Measurements from ENCODE around the gene ZNF343.

DNA sequence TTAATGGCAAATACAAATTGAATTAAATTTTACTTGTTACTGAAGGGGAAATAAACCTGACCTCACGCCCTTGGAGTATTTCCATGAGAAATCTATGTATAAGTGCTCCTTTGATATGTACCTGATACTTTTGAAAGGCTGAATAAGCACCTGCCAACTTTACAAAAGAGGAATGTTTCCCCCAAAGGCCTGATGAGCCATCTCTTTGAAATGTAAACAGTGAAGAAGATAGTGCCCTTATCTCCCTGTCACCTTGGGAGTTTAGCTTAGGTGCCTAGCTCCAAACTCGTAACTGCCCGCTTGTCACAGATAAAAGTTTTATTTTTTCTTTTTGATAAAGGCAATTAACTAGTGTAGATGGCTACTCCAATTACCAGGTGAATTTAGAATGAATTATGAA, 1.1 kb upstream of the ZNF343 start:
- TF ChIP-seq, protein P1, sequence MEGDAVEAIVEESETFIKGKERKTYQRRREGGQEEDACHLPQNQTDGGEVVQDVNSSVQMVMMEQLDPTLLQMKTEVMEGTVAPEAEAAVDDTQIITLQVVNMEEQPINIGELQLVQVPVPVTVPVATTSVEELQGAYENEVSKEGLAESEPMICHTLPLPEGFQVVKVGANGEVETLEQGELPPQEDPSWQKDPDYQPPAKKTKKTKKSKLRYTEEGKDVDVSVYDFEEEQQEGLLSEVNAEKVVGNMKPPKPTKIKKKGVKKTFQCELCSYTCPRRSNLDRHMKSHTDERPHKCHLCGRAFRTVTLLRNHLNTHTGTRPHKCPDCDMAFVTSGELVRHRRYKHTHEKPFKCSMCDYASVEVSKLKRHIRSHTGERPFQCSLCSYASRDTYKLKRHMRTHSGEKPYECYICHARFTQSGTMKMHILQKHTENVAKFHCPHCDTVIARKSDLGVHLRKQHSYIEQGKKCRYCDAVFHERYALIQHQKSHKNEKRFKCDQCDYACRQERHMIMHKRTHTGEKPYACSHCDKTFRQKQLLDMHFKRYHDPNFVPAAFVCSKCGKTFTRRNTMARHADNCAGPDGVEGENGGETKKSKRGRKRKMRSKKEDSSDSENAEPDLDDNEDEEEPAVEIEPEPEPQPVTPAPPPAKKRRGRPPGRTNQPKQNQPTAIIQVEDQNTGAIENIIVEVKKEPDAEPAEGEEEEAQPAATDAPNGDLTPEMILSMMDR (IDR thresholded peaks at IDR 0.05), result no peak
- no peak for TF ChIP-seq POLR2AphosphoS5 (IDR thresholded peaks at IDR 0.05; ENCODE audit: low read depth, low read length)
- TF ChIP-seq EZH2phosphoT487 (IDR thresholded peaks at IDR 0.05; ENCODE audit: borderline replicate concordance, low read depth), result no peak
- TF ChIP-seq, protein P2, sequence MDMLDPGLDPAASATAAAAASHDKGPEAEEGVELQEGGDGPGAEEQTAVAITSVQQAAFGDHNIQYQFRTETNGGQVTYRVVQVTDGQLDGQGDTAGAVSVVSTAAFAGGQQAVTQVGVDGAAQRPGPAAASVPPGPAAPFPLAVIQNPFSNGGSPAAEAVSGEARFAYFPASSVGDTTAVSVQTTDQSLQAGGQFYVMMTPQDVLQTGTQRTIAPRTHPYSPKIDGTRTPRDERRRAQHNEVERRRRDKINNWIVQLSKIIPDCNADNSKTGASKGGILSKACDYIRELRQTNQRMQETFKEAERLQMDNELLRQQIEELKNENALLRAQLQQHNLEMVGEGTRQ (IDR thresholded peaks at IDR 0.05; ENCODE audit: borderline replicate concordance, low read depth, low read length), result no peak
- TF ChIP-seq YY1 (IDR thresholded peaks at IDR 0.05; ENCODE audit: low read depth), result no peak
- no peak for TF ChIP-seq NRF1 (IDR thresholded peaks at IDR 0.05; ENCODE audit: low read depth, low read length)
- no peak for TF ChIP-seq RAD21 (IDR thresholded peaks at IDR 0.05; ENCODE audit: low read length)
- no peak for TF ChIP-seq EP300 (IDR thresholded peaks at IDR 0.05; ENCODE audit: borderline replicate concordance in 1 of 2, low read depth in 1 of 2, low read length in 1 of 2)

Data from SK-N-SH (cell line).